Astrocyte (in vitro differentiated cells and primary cell): ENCODE data around the gene CYTH4.

Experiments
- EZH2 ChIP-seq: IDR thresholded peaks from 2 replicates; pipeline ENCODE4 v1.6.1; 2012; ENCODE audit warnings: mild to moderate bottlenecking, low read length, inconsistent platforms; ENCODE audit not compliant: insufficient read depth
- TF ChIP-seq, protein P1 (sequence below): IDR thresholded peaks from 2 replicates; pipeline ENCODE4 v1.5.1; 2011; ENCODE audit warnings: low read depth, mild to moderate bottlenecking, inconsistent platforms, low read length, moderate library complexity; ENCODE audit not compliant: insufficient read depth

DNA sequence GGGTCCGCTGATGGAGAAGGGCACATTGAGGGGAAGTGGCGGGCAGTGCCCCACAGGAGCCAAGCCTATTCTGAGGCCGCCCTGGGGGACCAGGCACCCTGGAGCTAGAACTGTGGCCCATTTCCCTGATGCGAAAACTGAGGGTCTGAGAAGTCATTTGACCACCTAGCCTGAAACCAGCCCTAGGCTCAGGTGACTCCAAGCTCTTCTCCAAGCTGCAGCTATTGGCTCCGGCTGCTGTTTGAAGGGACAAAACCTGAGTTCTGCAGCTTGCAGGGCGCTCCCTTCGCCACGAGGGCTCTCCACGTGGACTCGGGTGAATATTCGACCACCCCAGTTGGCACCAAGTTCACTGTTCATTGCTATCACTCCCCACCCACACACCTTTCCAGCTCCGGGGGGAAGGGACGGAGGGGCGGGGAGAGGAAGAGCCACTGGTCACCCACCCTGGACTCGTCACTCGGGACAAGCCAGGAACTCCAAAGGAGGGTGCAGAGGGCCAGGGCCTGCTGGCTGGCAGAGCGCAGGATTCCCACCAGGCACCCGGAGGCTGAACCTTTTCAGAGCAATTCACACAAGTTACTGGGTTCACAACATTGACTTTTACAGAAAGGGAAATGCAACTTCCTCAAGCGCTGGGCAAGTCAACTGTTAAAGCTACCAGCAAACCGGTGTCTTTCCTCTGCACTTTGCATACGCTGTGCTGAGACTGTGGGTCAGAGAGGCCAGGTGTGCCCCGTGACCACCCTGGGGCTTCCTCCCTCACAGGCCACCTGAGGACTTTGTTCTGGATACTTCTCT, 37.2 kb upstream of the CYTH4 start:
- TF ChIP-seq, protein P1, sequence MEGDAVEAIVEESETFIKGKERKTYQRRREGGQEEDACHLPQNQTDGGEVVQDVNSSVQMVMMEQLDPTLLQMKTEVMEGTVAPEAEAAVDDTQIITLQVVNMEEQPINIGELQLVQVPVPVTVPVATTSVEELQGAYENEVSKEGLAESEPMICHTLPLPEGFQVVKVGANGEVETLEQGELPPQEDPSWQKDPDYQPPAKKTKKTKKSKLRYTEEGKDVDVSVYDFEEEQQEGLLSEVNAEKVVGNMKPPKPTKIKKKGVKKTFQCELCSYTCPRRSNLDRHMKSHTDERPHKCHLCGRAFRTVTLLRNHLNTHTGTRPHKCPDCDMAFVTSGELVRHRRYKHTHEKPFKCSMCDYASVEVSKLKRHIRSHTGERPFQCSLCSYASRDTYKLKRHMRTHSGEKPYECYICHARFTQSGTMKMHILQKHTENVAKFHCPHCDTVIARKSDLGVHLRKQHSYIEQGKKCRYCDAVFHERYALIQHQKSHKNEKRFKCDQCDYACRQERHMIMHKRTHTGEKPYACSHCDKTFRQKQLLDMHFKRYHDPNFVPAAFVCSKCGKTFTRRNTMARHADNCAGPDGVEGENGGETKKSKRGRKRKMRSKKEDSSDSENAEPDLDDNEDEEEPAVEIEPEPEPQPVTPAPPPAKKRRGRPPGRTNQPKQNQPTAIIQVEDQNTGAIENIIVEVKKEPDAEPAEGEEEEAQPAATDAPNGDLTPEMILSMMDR: no peak
- TF ChIP-seq EZH2: no peak
